ENCODE results near the gene CHTF18. TPM values are rescaled to one million over a fixed set of nuclear protein-coding genes. Genes with fewer than 3 reads are reported as not detected.

The CHTF18 gene
- total RNA-seq, 1 donor from 2014 or later, result 56.8 TPM

DNA sequence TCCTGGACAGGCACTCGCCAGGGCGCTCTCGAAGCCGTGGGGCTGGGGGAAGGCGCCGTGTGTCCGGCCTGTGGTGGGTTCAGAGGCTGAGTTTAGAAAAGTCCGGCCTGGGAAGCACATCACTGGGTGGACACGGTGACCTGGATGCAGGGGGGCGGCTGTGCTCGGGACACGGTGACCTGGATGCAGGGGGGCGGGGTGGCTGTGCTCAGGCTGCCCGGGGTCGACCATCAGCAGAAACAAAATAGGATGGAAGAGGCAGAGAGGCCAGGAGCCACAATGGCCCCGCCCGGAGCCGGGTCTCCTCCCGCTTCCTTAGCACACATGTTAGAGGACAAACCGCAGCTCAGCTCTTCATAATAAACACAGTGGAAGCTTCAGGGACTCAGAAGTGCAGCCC lies 55.4 kb downstream of the CHTF18 start:
- TF ChIP-seq, protein P1, sequence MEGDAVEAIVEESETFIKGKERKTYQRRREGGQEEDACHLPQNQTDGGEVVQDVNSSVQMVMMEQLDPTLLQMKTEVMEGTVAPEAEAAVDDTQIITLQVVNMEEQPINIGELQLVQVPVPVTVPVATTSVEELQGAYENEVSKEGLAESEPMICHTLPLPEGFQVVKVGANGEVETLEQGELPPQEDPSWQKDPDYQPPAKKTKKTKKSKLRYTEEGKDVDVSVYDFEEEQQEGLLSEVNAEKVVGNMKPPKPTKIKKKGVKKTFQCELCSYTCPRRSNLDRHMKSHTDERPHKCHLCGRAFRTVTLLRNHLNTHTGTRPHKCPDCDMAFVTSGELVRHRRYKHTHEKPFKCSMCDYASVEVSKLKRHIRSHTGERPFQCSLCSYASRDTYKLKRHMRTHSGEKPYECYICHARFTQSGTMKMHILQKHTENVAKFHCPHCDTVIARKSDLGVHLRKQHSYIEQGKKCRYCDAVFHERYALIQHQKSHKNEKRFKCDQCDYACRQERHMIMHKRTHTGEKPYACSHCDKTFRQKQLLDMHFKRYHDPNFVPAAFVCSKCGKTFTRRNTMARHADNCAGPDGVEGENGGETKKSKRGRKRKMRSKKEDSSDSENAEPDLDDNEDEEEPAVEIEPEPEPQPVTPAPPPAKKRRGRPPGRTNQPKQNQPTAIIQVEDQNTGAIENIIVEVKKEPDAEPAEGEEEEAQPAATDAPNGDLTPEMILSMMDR (IDR thresholded peaks at IDR 0.05; ENCODE audit: unreplicated experiment), result no peak
- Mint-ChIP-seq H3K4me1 (ENCODE audit: unreplicated experiment) (no peaks in the 10 kb centered on the region), H3K27me3 (ENCODE audit: unreplicated experiment) (peaks cover 1% of the 10 kb centered on the region)

DNA sequence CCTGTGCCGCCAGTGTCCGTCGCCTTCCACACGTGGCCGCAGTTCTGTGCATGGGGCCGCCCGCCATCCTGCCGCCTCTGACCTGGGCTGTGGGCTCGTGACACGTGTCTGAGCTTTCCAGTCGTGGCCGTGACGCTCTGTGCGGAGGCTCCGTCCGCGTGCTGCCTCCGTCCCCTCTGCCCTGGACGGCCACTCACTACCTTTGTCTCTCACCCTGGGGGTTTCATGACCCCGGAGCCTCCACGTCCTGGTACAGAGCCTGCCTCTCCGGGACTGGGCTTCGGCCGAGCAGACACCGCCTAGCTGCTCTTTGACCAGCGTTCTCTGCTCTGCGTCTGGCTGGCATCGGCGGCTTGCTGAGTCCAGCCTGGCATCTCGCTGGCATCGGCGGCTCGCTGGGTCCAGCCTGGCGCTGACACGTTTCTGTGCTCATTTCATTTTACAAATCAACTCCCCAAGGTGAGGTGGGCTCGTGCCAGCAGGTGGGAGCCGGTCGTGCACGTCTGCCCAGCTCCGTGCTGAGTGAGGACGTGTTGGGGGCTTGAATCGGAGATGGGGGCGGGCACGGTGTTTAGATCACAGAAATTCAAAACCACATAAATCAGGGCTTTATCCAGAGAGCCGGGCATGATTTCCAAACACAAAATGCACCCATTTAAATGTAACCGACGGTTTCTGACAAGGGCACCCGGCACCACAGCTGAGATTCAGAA lies 56.4 kb downstream of the CHTF18 start:
- Mint-ChIP-seq H3K4me1 (ENCODE audit: unreplicated experiment) (no peaks in the 10 kb centered on the region), H3K9me3 (ENCODE audit: unreplicated experiment) (peaks cover 2% of the 10 kb centered on the region), H3K36me3 (ENCODE audit: low read depth, unreplicated experiment) (peaks cover 2% of the 10 kb centered on the region), H3K4me3 (ENCODE audit: unreplicated experiment) (no peak overlapping the region), H3K27me3 (ENCODE audit: unreplicated experiment) (peaks cover 1% of the 10 kb centered on the region), H3K27ac (ENCODE audit: unreplicated experiment) (no peak overlapping the region)
- no peak for DNase-seq (ENCODE audit: low spot score)
- TF ChIP-seq, protein P1 (IDR thresholded peaks at IDR 0.05; ENCODE audit: unreplicated experiment), result no peak

More for the DNA sequence above, 55.4 kb downstream of the CHTF18 start:
- no peak overlapping the region for H3K4me3 Mint-ChIP-seq (ENCODE audit: unreplicated experiment)
- H3K36me3 Mint-ChIP-seq (ENCODE audit: low read depth, unreplicated experiment), result no peaks in the 10 kb centered on the region
- no peaks in the 10 kb centered on the region for H3K9me3 Mint-ChIP-seq (ENCODE audit: unreplicated experiment)
- H3K27ac Mint-ChIP-seq (ENCODE audit: unreplicated experiment), result no peak overlapping the region
- DNase-seq (ENCODE audit: low spot score), result no peak

DNA sequence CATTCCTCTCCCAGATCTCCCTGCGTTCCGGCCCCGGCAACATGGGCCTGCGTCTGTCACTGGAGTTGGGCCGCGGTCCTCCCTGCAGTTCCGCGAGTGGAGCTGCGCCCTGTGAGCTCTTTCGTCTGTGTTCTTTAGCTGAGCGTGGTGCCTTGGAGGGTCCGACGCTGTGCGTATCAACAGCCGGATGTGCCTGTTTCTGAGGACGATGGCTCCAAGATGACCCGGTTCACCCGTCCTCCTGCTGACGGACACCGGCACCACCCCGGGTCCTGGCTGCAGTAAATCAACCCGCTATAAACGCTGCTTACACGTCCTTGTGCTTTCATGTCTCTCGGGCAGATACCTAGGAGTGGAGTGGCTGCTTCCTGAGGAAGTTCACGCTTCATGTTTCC lies 56.9 kb downstream of the CHTF18 start:
- H3K4me3 Mint-ChIP-seq (ENCODE audit: unreplicated experiment), result no peak overlapping the region
- no peak for DNase-seq (ENCODE audit: low spot score)
- H3K27ac Mint-ChIP-seq (ENCODE audit: unreplicated experiment), result no peak overlapping the region
- TF ChIP-seq, protein P1 (IDR thresholded peaks at IDR 0.05; ENCODE audit: unreplicated experiment), result no peak
- peaks cover 4% of the 10 kb centered on the region for H3K4me1 Mint-ChIP-seq (ENCODE audit: unreplicated experiment)
- peaks cover 8% of the 10 kb centered on the region for H3K36me3 Mint-ChIP-seq (ENCODE audit: low read depth, unreplicated experiment)
- H3K27me3 Mint-ChIP-seq (ENCODE audit: unreplicated experiment), result peaks cover 5% of the 10 kb centered on the region
- H3K9me3 Mint-ChIP-seq (ENCODE audit: unreplicated experiment), result peaks cover 7% of the 10 kb centered on the region

DNA sequence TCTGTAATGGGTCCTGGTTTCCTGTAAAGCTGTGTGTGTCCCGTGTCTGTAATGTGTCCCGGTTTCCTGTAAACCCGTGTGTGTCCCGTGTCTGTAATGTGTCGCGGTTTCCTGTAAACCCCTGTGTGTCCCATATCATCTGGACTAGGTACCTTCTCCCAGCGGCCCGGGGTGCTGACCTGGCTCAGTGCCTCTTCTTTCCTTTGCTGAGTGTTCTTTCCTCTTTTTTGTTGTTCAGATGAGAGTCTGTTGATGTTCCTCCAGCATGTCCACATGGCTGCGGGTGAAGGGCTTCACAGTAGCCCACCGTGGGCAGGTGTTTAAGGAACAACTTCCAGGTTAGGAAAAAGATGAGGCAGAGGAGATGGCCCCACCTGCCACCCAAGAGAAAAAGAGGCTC lies 58.7 kb downstream of the CHTF18 start:
- Mint-ChIP-seq H3K36me3 (ENCODE audit: low read depth, unreplicated experiment) (peaks cover 16% of the 10 kb centered on the region), H3K4me3 (ENCODE audit: unreplicated experiment) (no peak overlapping the region), H3K27ac (ENCODE audit: unreplicated experiment) (no peak overlapping the region), H3K4me1 (ENCODE audit: unreplicated experiment) (peaks cover 4% of the 10 kb centered on the region), H3K27me3 (ENCODE audit: unreplicated experiment) (peaks cover 8% of the 10 kb centered on the region), H3K9me3 (ENCODE audit: unreplicated experiment) (peaks cover 14% of the 10 kb centered on the region)
- no peak for DNase-seq (ENCODE audit: low spot score)
- TF ChIP-seq, protein P1 (IDR thresholded peaks at IDR 0.05; ENCODE audit: unreplicated experiment), result no peak

Small RNA genes lying within 50 kb of the gene (microRNA-seq; reads per million reads assigned to microRNA genes)
- gene MIR662 (ENCODE audit: unreplicated experiment), result not detected

Other genes starting within 250 kb of the CHTF18 start
- gene PRR35, start 228.2 kb upstream of the CHTF18 start, total RNA-seq (ENCODE audit: unreplicated experiment), result not detected
- gene NHLRC4, start 221.6 kb upstream of the CHTF18 start, total RNA-seq (ENCODE audit: unreplicated experiment), result 0.69 TPM
- gene PIGQ, start 218.7 kb upstream of the CHTF18 start, total RNA-seq (ENCODE audit: unreplicated experiment), result 38.4 TPM
- gene RAB40C, start 198.6 kb upstream of the CHTF18 start, total RNA-seq (ENCODE audit: unreplicated experiment), result 18.5 TPM
- 0.44 TPM for gene WFIKKN1, start 157.6 kb upstream of the CHTF18 start, total RNA-seq (ENCODE audit: unreplicated experiment)
- 48.5 TPM for gene METTL26, start 152.3 kb upstream of the CHTF18 start, total RNA-seq (ENCODE audit: unreplicated experiment)
- 2.9 TPM for gene MCRIP2, start 146.8 kb upstream of the CHTF18 start, total RNA-seq (ENCODE audit: unreplicated experiment)
- 25.2 TPM for gene WDR90, start 139.3 kb upstream of the CHTF18 start, total RNA-seq (ENCODE audit: unreplicated experiment)
- 121 TPM for gene RHOT2, start 120.5 kb upstream of the CHTF18 start, total RNA-seq (ENCODE audit: unreplicated experiment)
- 1.6 TPM for gene RHBDL1, start 112.9 kb upstream of the CHTF18 start, total RNA-seq (ENCODE audit: unreplicated experiment)
- 93.7 TPM for gene STUB1, start 108.2 kb upstream of the CHTF18 start, total RNA-seq (ENCODE audit: unreplicated experiment)
- 31.6 TPM for gene JMJD8, start 104.3 kb upstream of the CHTF18 start, total RNA-seq (ENCODE audit: unreplicated experiment)
- gene WDR24, start 98.2 kb upstream of the CHTF18 start, total RNA-seq (ENCODE audit: unreplicated experiment), result 16.1 TPM
- not detected for gene FBXL16, start 82.8 kb upstream of the CHTF18 start, total RNA-seq (ENCODE audit: unreplicated experiment)
- gene METRN, start 73.5 kb upstream of the CHTF18 start, total RNA-seq (ENCODE audit: unreplicated experiment), result 11.2 TPM
- gene ANTKMT, start 67.5 kb upstream of the CHTF18 start, total RNA-seq (ENCODE audit: unreplicated experiment), result 11.1 TPM
- gene CCDC78, start 62.2 kb upstream of the CHTF18 start, total RNA-seq (ENCODE audit: unreplicated experiment), result 0.85 TPM
- gene HAGHL, start 61.5 kb upstream of the CHTF18 start, total RNA-seq (ENCODE audit: unreplicated experiment), result 1.5 TPM
- 51.0 TPM for gene CIAO3, start 47.6 kb upstream of the CHTF18 start, total RNA-seq (ENCODE audit: unreplicated experiment)
- 0.44 TPM for gene MSLN, start 27.9 kb upstream of the CHTF18 start, total RNA-seq (ENCODE audit: unreplicated experiment)
- gene RPUSD1, start 239 bp upstream of the CHTF18 start, total RNA-seq (ENCODE audit: unreplicated experiment), result 27.6 TPM
- gene GNG13, start 12.1 kb downstream of the CHTF18 start, total RNA-seq (ENCODE audit: unreplicated experiment), result not detected
- 21.7 TPM for gene LMF1, start 182.4 kb downstream of the CHTF18 start, total RNA-seq (ENCODE audit: unreplicated experiment)
- gene SOX8, start 193.2 kb downstream of the CHTF18 start, total RNA-seq (ENCODE audit: unreplicated experiment), result 4.3 TPM